HEK293 (cell line): ENCODE measurements around the gene HDAC11.
A peak's percentile ranks its signal among the peaks of the same experiment; 100 is the strongest.

ENCODE experiments used
- CTCF ChIA-PET: fragments of 350-600 bp; formaldehyde crosslinking; extraction: SDS; loops from one replicate; lab custom pipeline; 2021; ENCODE audit warnings: antibody characterized with exemption; lab: Yijun Ruan, JAX
- POLR2A ChIA-PET: fragments of 300-600 bp; formaldehyde crosslinking; extraction: SDS; loops from one replicate; lab custom pipeline; 2020; ENCODE audit warnings: antibody characterized with exemption, inconsistent platforms; lab: Yijun Ruan, JAX
- H3K27ac ChIP-seq: fragments of 200-500 bp; sonication (Bioruptor generic); 2 replicates; pipeline ENCODE4 v1.5.1; 2014; ENCODE audit warnings: low read depth, low read length, control low read depth, inconsistent platforms; ENCODE audit errors: extremely low read depth
- H3K36me3 ChIP-seq, 2 experiments: fragments of 200-500 bp in 1 of 2; sonication (Bioruptor generic) in 1 of 2; 1 replicate in 1 of 2; 2 replicates in 1 of 2; pipeline ENCODE4 v1.5.1; 2014 to 2017; ENCODE audit warnings: inconsistent platforms in 2 of 2, low read length in 2 of 2; ENCODE audit not compliant: control insufficient read depth in 2 of 2, insufficient read depth in 1 of 2
- H3K4me1 ChIP-seq: fragments of 200-500 bp; sonication (Bioruptor generic); 2 replicates; pipeline ENCODE4 v1.5.1; 2014; ENCODE audit warnings: mild to moderate bottlenecking, low read length, inconsistent platforms; ENCODE audit not compliant: control insufficient read depth, insufficient read depth
- H3K4me3 ChIP-seq: 2 replicates; pipeline ENCODE4 v1.5.1; 2011; ENCODE audit warnings: low read depth, mild to moderate bottlenecking, control low read depth, low read length, moderate library complexity
- H3K9me3 ChIP-seq: fragments of 200-500 bp; sonication (Bioruptor generic); 2 replicates; pipeline ENCODE4 v1.5.1; 2014; ENCODE audit warnings: low read depth, low read length, inconsistent platforms; ENCODE audit not compliant: control insufficient read depth, insufficient read depth
- IKZF3 ChIP-seq: fragments of 450-650 bp; IDR thresholded peaks from 2 replicates; pipeline ENCODE4 v1.5.0; 2018; ENCODE audit warnings: missing biosample characterization, mild to moderate bottlenecking, missing genetic modification characterization, moderate library complexity
- OVOL3 ChIP-seq: fragments of 450-650 bp; formaldehyde crosslinking; IDR thresholded peaks from 2 replicates; pipeline ENCODE4 v1.5.1; 2016; ENCODE audit warnings: missing biosample characterization, missing genetic modification characterization
- PRDM6 ChIP-seq: fragments of 450-650 bp; formaldehyde crosslinking; IDR thresholded peaks from 2 replicates; pipeline ENCODE4 v1.5.1; 2017; ENCODE audit warnings: missing biosample characterization, missing genetic modification characterization
- SP2 ChIP-seq: fragments of 450-650 bp; formaldehyde crosslinking; IDR thresholded peaks from 2 replicates; pipeline ENCODE4 v1.5.1; 2016; ENCODE audit warnings: missing biosample characterization, missing genetic modification characterization
- SP3 ChIP-seq: fragments of 450-650 bp; formaldehyde crosslinking; IDR thresholded peaks from 2 replicates; pipeline ENCODE4 v1.5.1; 2016; ENCODE audit warnings: missing biosample characterization, missing genetic modification characterization
- ZNF148 ChIP-seq: fragments of 450-650 bp; formaldehyde crosslinking; IDR thresholded peaks from 2 replicates; pipeline ENCODE4 v1.5.0; 2017; ENCODE audit warnings: missing biosample characterization, missing genetic modification characterization, borderline replicate concordance
- ZNF223 ChIP-seq: fragments of 450-650 bp; formaldehyde crosslinking; IDR thresholded peaks from 2 replicates; pipeline ENCODE4 v1.5.1; 2016; ENCODE audit warnings: missing biosample characterization, missing genetic modification characterization
- ZNF266 ChIP-seq: fragments of 450-650 bp; formaldehyde crosslinking; IDR thresholded peaks from 2 replicates; pipeline ENCODE4 v1.5.1; 2016; ENCODE audit warnings: missing biosample characterization, missing genetic modification characterization, low read depth
- ZNF391 ChIP-seq: fragments of 450-650 bp; formaldehyde crosslinking; IDR thresholded peaks from 2 replicates; pipeline ENCODE4 v1.5.1; 2016; ENCODE audit warnings: low read depth, missing biosample characterization, missing genetic modification characterization, borderline replicate concordance
- ZNF394 ChIP-seq: fragments of 450-650 bp; formaldehyde crosslinking; IDR thresholded peaks from 2 replicates; pipeline ENCODE4 v1.5.1; 2016; ENCODE audit warnings: missing biosample characterization, missing genetic modification characterization, mild to moderate bottlenecking, moderate library complexity, borderline replicate concordance
- ZNF426 ChIP-seq: fragments of 450-650 bp; formaldehyde crosslinking; IDR thresholded peaks from 2 replicates; pipeline ENCODE4 v1.5.1; 2017; ENCODE audit warnings: missing biosample characterization, missing genetic modification characterization, mild to moderate bottlenecking, inconsistent platforms, moderate library complexity
- ZNF555 ChIP-seq: fragments of 450-650 bp; formaldehyde crosslinking; conservative IDR thresholded peaks from 2 replicates; pipeline ENCODE4 v1.5.1; 2017; ENCODE audit warnings: missing biosample characterization, mild to moderate bottlenecking, missing genetic modification characterization, inconsistent platforms
- ZNF704 ChIP-seq: fragments of 450-650 bp; formaldehyde crosslinking; IDR thresholded peaks from 2 replicates; pipeline ENCODE4 v1.5.1; 2016; ENCODE audit warnings: missing biosample characterization, missing genetic modification characterization
- ZSCAN30 ChIP-seq: fragments of 450-650 bp; IDR thresholded peaks from 2 replicates; pipeline ENCODE4 v1.5.1; 2018; ENCODE audit warnings: missing biosample characterization, mild to moderate bottlenecking, missing genetic modification characterization, moderate library complexity

HDAC11 gene

GRCh38 chr3:13482106-13482690 is 2.1 kb downstream of the HDAC11 start (continued):
- TF ChIP-seq PRDM6 = peak; percentile 64
- no peak for TF ChIP-seq SP3 (tag by site-specific recombination)

- Histone ChIP-seq H3K27ac (no peak overlapping the region), H3K4me1 (peaks cover 5% of the 10 kb centered on the region), H3K9me3 (no peaks in the 10 kb centered on the region), H3K36me3 (peaks cover 0 to 13% of the 10 kb centered on the region in 2 experiments; a peak in 2 of 3 replicates), H3K4me3 (no peak overlapping the region)
- TF ChIP-seq ZNF394 (tag by site-specific recombination) (no peak), ZNF266 (no peak), ZNF426 (tag by site-specific recombination) (no peak), ZNF223 (no peak), IKZF3 (tag by site-specific recombination) (no peak), OVOL3 (tag by site-specific recombination) (no peak), ZNF704 (tag by site-specific recombination) (no peak), ZNF148 (tag by site-specific recombination) (no peak), ZNF555 (tag by site-specific recombination) (no peak), ZSCAN30 (tag by site-specific recombination) (no peak)
- ChIA-PET POLR2A (no interaction called here), CTCF (interaction anchor here (0.6 to 2.7 kb wide), 4 partner anchors 21 to 167 kb away, joined by 4 to 17 read pairs (median 4); no protein-coding TSS in a partner anchor)
Measured at GRCh38 chr3:13483286-13483685, 3.2 kb downstream of the HDAC11 start.

- no peak overlapping the region for H3K27ac ChIP-seq
- ChIA-PET CTCF (interaction anchor here (0.6 to 2.7 kb wide), 5 partner anchors 12 to 166 kb away, joined by 4 to 17 read pairs (median 5); no protein-coding TSS in a partner anchor), POLR2A (interaction anchor here (0.7 kb wide), 1 partner anchor 12 kb away, joined by 3 read pairs; no protein-coding TSS in a partner anchor)
- peaks cover 0 to 19% of the 10 kb centered on the region in 2 experiments; a peak in 2 of 3 replicates for H3K36me3 ChIP-seq
- H3K4me1 ChIP-seq = peaks cover 5% of the 10 kb centered on the region
- H3K4me3 ChIP-seq = no peak overlapping the region
- no peaks in the 10 kb centered on the region for H3K9me3 ChIP-seq
- TF ChIP-seq ZNF391 (no peak), SP2 (tag by site-specific recombination) (0 out of 2 replicates have a peak, but pooled peaks have one; percentile 8)
Measured at GRCh38 chr3:13483988-13484695, 4.0 kb downstream of the HDAC11 start.
